ENCODE data around the gene SLIT1. TPM values are rescaled to one million over a fixed set of nuclear protein-coding genes. Genes with fewer than 3 reads are reported as not detected.

The SLIT1 gene
- total RNA-seq, 2 experiments from 2014 or later, result 0.13 to 1.0 TPM

DNA sequence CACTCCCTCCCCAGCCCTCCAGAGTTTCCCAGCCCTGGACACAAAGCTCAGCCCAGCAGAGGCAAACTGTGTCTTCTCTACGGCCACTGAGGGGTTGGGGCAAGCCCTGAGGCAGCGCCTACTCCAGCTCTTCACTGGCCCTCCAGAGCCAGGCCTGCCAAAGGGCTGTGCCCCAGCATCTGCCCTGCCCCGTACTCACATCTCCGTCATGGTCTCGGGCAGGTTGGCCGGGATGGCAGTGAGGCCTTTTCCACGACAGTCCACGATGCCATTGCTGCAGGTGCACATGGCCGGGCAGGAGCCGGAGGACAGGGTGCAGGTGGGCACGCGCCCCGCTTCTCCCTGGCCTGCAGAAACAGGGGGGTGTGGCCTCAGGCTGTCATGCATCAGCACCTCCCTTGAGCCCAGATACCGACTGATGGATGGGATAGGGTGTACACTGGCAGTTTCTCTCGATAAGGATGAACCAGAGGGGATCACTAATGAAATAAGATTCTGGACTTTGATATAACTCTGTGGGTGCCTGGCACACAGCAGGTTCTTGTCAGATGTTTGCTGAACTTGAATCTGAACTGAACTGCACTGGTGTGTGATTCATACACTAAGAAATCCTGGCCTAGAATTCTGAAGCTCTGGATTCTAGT lies 125.2 kb downstream of the SLIT1 start:
- Histone ChIP-seq H3K9me3 (ENCODE audit: low read length) (no peaks in the 10 kb centered on the region), H3K4me2 (ENCODE audit: low read length) (no peak overlapping the region), H3K79me2 (ENCODE audit: insufficient read depth, low read depth, low read length) (no peaks in the 10 kb centered on the region), H3K36me3 (ENCODE audit: insufficient read depth, low read length) (no peaks in the 10 kb centered on the region), H3K4me1 (ENCODE audit: insufficient read depth, low read length, poor library complexity, severe bottlenecking) (no peaks in the 10 kb centered on the region), H3K9me2 (ENCODE audit: insufficient read depth, low read length) (no peaks in the 10 kb centered on the region), H4K20me1 (ENCODE audit: insufficient read depth, low read length) (no peaks in the 10 kb centered on the region), H2AFZ (ENCODE audit: low read length) (no peak overlapping the region), H3K4me3 (ENCODE audit: low read depth, low read length, poor library complexity, severe bottlenecking) (no peak overlapping the region), H3K27ac (ENCODE audit: low read depth, low read length, poor library complexity, severe bottlenecking) (no peak overlapping the region)
- TF ChIP-seq, protein P1, sequence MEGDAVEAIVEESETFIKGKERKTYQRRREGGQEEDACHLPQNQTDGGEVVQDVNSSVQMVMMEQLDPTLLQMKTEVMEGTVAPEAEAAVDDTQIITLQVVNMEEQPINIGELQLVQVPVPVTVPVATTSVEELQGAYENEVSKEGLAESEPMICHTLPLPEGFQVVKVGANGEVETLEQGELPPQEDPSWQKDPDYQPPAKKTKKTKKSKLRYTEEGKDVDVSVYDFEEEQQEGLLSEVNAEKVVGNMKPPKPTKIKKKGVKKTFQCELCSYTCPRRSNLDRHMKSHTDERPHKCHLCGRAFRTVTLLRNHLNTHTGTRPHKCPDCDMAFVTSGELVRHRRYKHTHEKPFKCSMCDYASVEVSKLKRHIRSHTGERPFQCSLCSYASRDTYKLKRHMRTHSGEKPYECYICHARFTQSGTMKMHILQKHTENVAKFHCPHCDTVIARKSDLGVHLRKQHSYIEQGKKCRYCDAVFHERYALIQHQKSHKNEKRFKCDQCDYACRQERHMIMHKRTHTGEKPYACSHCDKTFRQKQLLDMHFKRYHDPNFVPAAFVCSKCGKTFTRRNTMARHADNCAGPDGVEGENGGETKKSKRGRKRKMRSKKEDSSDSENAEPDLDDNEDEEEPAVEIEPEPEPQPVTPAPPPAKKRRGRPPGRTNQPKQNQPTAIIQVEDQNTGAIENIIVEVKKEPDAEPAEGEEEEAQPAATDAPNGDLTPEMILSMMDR (conservative IDR thresholded peaks at IDR 0.05; ENCODE audit: low read length), result no peak
- TF ChIP-seq EZH2phosphoT487 (IDR thresholded peaks at IDR 0.05; ENCODE audit: borderline replicate concordance, low read depth, low read length), result no peak
- intact Hi-C loops (cut with micrococcal nuclease; ENCODE audit: unreplicated experiment), result no loop called here
- ChIA-PET POLR2A (no interaction called here), CTCF (ENCODE audit: unreplicated experiment) (no interaction called here)
- no TSS peak for BruUV-seq (replicated peaks)
- no peak for DNase-seq (ENCODE audit: low spot score)

DNA sequence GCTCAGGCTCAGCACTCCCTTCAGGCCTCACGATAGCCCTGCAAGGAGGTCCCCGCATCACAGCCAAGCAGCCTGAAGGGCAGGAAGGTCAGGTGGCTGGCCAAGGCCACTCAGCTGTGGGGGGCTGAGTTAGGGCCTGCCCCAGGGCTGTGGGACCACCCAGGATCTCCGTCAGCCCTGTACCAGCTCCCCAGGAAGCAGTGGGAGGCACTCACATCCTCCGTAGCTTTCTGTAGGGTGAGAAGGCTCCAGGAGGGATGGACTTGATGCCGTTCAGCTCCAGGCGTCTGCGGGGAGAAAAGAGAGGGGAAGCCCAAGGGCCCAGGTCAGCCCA lies 125.9 kb downstream of the SLIT1 start:
- H3K9me2 ChIP-seq (ENCODE audit: insufficient read depth, low read length), result no peaks in the 10 kb centered on the region
- CTCF ChIA-PET (ENCODE audit: unreplicated experiment), result no interaction called here
- BruUV-seq (replicated peaks), result no TSS peak
- no peaks in the 10 kb centered on the region for H3K79me2 ChIP-seq (ENCODE audit: insufficient read depth, low read depth, low read length)
- no peaks in the 10 kb centered on the region for H3K9me3 ChIP-seq (ENCODE audit: low read length)
- no peak overlapping the region for H2AFZ ChIP-seq (ENCODE audit: low read length)
- no peak overlapping the region for H3K4me3 ChIP-seq (ENCODE audit: low read depth, low read length, poor library complexity, severe bottlenecking)
- DNase-seq (ENCODE audit: low spot score), result no peak
- no peak overlapping the region for H3K27ac ChIP-seq (ENCODE audit: low read depth, low read length, poor library complexity, severe bottlenecking)
- H3K4me2 ChIP-seq (ENCODE audit: low read length), result no peak overlapping the region
- POLR2A ChIA-PET, result no interaction called here
- H3K36me3 ChIP-seq (ENCODE audit: insufficient read depth, low read length), result no peaks in the 10 kb centered on the region
- H4K20me1 ChIP-seq (ENCODE audit: insufficient read depth, low read length), result no peaks in the 10 kb centered on the region
- H3K4me1 ChIP-seq (ENCODE audit: insufficient read depth, low read length, poor library complexity, severe bottlenecking), result no peaks in the 10 kb centered on the region
- intact Hi-C loops (cut with micrococcal nuclease; ENCODE audit: unreplicated experiment), result no loop called here
- TF ChIP-seq EZH2phosphoT487 (IDR thresholded peaks at IDR 0.05; ENCODE audit: borderline replicate concordance, low read depth, low read length), result no peak
- TF ChIP-seq, protein P1 (conservative IDR thresholded peaks at IDR 0.05; ENCODE audit: low read length), result no peak

DNA sequence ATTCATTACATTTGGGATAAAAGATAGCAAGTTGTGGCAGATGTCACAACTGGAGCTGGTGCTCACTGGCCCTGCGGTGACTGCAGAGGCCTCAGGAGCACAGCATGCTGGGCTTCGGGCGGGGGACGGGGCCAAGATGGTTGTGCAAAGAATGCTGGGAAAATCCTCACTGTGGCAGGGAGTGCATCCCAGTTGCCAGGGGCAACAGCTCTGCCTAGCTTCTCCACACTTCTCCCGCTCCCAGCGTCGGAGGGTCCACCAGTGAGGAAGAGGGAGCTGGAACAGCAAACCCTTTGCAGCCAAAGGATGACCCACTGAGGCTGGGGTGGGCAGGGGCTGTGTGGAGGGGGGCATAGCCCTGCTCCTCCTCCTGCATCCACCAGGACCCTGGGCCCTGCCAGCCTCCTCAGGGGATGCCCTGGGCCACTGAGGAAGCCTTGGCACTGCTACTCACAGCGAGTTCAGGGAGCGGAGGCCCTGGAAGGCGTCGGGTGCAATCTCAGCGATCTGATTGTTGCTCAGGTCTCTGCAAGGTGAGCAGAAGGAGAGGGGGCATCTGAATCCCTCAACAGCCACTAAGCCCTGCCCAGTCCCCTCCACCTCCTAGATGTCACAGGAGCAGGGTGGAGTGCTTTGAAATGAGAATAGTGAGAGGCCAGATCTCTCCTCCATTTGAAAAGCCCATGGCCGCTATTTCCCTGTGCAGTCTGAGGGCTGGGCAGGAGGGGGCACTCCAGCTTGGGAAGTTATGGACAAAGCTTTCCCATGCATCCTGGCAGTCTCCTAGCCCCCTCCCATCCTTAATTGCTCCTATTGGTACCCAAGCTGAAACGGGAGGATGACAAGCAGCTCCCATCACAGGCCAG lies 126.5 kb downstream of the SLIT1 start:
- H3K79me2 ChIP-seq (ENCODE audit: insufficient read depth, low read depth, low read length), result no peaks in the 10 kb centered on the region
- no peaks in the 10 kb centered on the region for H4K20me1 ChIP-seq (ENCODE audit: insufficient read depth, low read length)
- no peak overlapping the region for H3K4me3 ChIP-seq (ENCODE audit: low read depth, low read length, poor library complexity, severe bottlenecking)
- CTCF ChIA-PET (ENCODE audit: unreplicated experiment), result no interaction called here
- H2AFZ ChIP-seq (ENCODE audit: low read length), result no peak overlapping the region
- TF ChIP-seq, protein P1 (conservative IDR thresholded peaks at IDR 0.05; ENCODE audit: low read length), result no peak
- TF ChIP-seq EZH2phosphoT487 (IDR thresholded peaks at IDR 0.05; ENCODE audit: borderline replicate concordance, low read depth, low read length), result no peak
- no TSS peak for BruUV-seq (replicated peaks)
- H3K27ac ChIP-seq (ENCODE audit: low read depth, low read length, poor library complexity, severe bottlenecking), result no peak overlapping the region
- no peak for DNase-seq (ENCODE audit: low spot score)
- no peaks in the 10 kb centered on the region for H3K36me3 ChIP-seq (ENCODE audit: insufficient read depth, low read length)
- H3K9me2 ChIP-seq (ENCODE audit: insufficient read depth, low read length), result no peaks in the 10 kb centered on the region
- no peaks in the 10 kb centered on the region for H3K4me1 ChIP-seq (ENCODE audit: insufficient read depth, low read length, poor library complexity, severe bottlenecking)
- intact Hi-C loops (cut with micrococcal nuclease; ENCODE audit: unreplicated experiment), result no loop called here
- no peaks in the 10 kb centered on the region for H3K9me3 ChIP-seq (ENCODE audit: low read length)
- POLR2A ChIA-PET, result no interaction called here
- no peak overlapping the region for H3K4me2 ChIP-seq (ENCODE audit: low read length)
